ENCODE measurements around the gene STPG3. TPM values are rescaled to one million over a fixed set of nuclear protein-coding genes. Genes with fewer than 3 reads are reported as not detected.

STPG3 gene
- total and polyA plus RNA-seq, 4 donors, result not detected

DNA sequence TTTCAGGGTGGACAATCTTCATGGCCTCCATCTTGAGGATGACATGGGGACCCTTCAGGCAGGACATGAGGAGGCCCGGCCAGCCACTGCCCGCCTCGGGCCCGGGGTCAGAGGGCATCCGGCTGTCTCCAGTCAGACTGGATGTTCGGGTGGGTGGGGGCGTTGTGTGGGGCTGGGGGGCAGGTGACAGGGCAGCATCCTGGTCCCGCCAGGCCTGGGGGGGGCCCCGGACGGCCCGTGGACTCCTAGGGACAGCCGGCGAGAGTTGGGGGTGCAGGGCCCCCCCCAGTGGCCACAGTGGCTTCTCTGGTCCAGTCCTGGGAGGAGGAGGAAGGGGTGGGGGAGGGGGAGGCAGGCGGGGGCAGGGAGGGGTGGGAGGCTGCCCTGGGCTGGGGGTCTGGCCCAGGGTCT, 30.0 kb upstream of the STPG3 start (continued):
- TF ChIP-seq, protein P1, sequence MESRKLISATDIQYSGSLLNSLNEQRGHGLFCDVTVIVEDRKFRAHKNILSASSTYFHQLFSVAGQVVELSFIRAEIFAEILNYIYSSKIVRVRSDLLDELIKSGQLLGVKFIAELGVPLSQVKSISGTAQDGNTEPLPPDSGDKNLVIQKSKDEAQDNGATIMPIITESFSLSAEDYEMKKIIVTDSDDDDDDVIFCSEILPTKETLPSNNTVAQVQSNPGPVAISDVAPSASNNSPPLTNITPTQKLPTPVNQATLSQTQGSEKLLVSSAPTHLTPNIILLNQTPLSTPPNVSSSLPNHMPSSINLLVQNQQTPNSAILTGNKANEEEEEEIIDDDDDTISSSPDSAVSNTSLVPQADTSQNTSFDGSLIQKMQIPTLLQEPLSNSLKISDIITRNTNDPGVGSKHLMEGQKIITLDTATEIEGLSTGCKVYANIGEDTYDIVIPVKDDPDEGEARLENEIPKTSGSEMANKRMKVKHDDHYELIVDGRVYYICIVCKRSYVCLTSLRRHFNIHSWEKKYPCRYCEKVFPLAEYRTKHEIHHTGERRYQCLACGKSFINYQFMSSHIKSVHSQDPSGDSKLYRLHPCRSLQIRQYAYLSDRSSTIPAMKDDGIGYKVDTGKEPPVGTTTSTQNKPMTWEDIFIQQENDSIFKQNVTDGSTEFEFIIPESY (IDR thresholded peaks at IDR 0.05), result no peak
- TF ChIP-seq YY1 (IDR thresholded peaks at IDR 0.05), result no peak

- H3K9ac ChIP-seq (ENCODE audit: low read depth in 1 of 2, low read length in 2 of 2), result no peak overlapping the region
- no peaks in the 10 kb centered on the region for H3K9me3 ChIP-seq (ENCODE audit: control insufficient read depth in 4 of 4, low read length in 3 of 4)
- H3K36me3 ChIP-seq (ENCODE audit: control insufficient read depth in 4 of 4, insufficient read depth in 3 of 4, low read depth in 1 of 4, low read length in 3 of 4), result no peaks in the 10 kb centered on the region
- TF ChIP-seq HNF4G (IDR thresholded peaks at IDR 0.05) (no peak), JUND (IDR thresholded peaks at IDR 0.05) (no peak), YY1 (IDR thresholded peaks at IDR 0.05) (no peak), FOXA2 (IDR thresholded peaks at IDR 0.05) (no peak), RXRA (IDR thresholded peaks at IDR 0.05) (peak; percentile 59 to 71), REST (IDR thresholded peaks at IDR 0.05) (no peak), TAF1 (conservative IDR thresholded peaks at IDR 0.05) (no peak), EGR1 (IDR thresholded peaks at IDR 0.05; ENCODE audit: low read depth in 2 of 2) (no peak), SP1 (IDR thresholded peaks at IDR 0.05) (peak; percentile 37), RAD21 (IDR thresholded peaks at IDR 0.05) (no peak), FOXA1 (IDR thresholded peaks at IDR 0.05) (no peak), HNF4A (conservative IDR thresholded peaks at IDR 0.05) (peak; percentile 71 to 73), NR2F2 (IDR thresholded peaks at IDR 0.05) (peak; percentile 78), CTCF (IDR thresholded peaks at IDR 0.05; ENCODE audit: low read depth, low read length, missing input control) (no peak), GABPA (IDR thresholded peaks at IDR 0.05 in 1 of 2, conservative IDR thresholded peaks at IDR 0.05 in 1 of 2) (peak in 1 of 2 donors; percentile 20)
- TF ChIP-seq, protein P2, sequence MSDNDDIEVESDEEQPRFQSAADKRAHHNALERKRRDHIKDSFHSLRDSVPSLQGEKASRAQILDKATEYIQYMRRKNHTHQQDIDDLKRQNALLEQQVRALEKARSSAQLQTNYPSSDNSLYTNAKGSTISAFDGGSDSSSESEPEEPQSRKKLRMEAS (IDR thresholded peaks at IDR 0.05), result no peak
- TF ChIP-seq, protein P1 (IDR thresholded peaks at IDR 0.05), result no peak
- TF ChIP-seq, protein P3, sequence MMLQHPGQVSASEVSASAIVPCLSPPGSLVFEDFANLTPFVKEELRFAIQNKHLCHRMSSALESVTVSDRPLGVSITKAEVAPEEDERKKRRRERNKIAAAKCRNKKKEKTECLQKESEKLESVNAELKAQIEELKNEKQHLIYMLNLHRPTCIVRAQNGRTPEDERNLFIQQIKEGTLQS (IDR thresholded peaks at IDR 0.05), result no peak
- H3K4me3 ChIP-seq (ENCODE audit: low read depth in 1 of 3, low read length in 3 of 3), result peak overlapping the region in 1 of 3 donors; percentile 86
- no peaks in the 10 kb centered on the region for H3K27me3 ChIP-seq (ENCODE audit: control insufficient read depth in 4 of 4, insufficient read depth in 4 of 4, low read length in 3 of 4)
- 6% methylated on average over 61 of the region's 61 CpGs for WGBS
- no peak overlapping the region for H3K27ac ChIP-seq (ENCODE audit: low read depth in 1 of 2, low read length in 2 of 2)
- H3K4me1 ChIP-seq (ENCODE audit: control insufficient read depth in 4 of 4, insufficient read depth in 4 of 4, low read length in 3 of 4), result peaks cover 10 to 30% (median 19%) of the 10 kb centered on the region in 4 donors
- peak; percentile 70 for DNase-seq (ENCODE audit: low spot score)
These were observed 29.5 kb upstream of the STPG3 start for GRCh38 chr9:137221506-137222111.

Measured in liver (tissue), 9 donors.